ENCODE data around the gene CA12. TPM values are rescaled to one million over a fixed set of nuclear protein-coding genes. Genes with fewer than 3 reads are reported as not detected.

The CA12 gene
- total and polyA plus RNA-seq, 10 of the 15 experiments (the other 5 are each of a cell fraction or from before 2014, with no cell fraction given) = 0.03 to 0.10 TPM; not detected in 8

DNA sequence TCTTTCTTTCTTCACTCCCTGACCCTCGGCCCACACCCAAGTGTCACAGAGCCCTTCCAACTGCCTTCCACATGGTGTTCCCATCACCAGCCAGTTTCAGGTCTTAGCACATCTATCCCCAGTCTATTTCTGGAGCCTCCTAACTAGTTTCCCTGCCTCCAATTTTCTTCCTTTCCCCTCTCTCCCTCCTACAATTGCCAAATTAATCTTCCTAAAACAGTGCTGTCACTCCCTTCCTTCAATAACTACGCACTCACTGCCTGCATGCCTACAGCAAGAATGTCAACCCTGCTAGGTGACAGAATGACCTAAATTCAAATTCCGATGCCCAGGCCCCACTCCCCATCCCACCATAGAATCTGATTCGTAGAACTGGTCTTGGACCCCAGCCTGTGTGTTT, 36.1 kb upstream of the CA12 start:
- no peaks in the 10 kb centered on the region for H3K79me2 ChIP-seq (ENCODE audit: control insufficient read depth, insufficient read depth, low read length)
- H3K4me3 ChIP-seq = no peak overlapping the region
- no peaks in the 10 kb centered on the region for H3K4me1 ChIP-seq (ENCODE audit: control insufficient read depth, insufficient read depth, low read length)
- no peaks in the 10 kb centered on the region for H3K27me3 ChIP-seq (replicated peaks in 1 of 2; ENCODE audit: control insufficient read depth in 2 of 2, insufficient read depth in 2 of 2, low read length in 1 of 2)
- no peaks in the 10 kb centered on the region for H3K36me3 ChIP-seq (ENCODE audit: control insufficient read depth in 2 of 2, insufficient read depth in 2 of 2, low read length in 1 of 2)
- in situ Hi-C loops (cut with MboI) = no loop called here
- SMC1A ChIA-PET (ENCODE audit: uncharacterized antibody, unreplicated experiment) = no interaction called here
- no peak for ATAC-seq
- no peak for FAIRE-seq
- 74% methylated on average over 4 of the region's 4 CpGs for WGBS (ENCODE audit: insufficient coverage, insufficient replicate concordance, low lambda C conversion rate, missing lambda C conversion rate)
- no peaks in the 10 kb centered on the region for H3K9me3 ChIP-seq (replicated peaks; ENCODE audit: control insufficient read depth, insufficient read depth, low read length)
- POLR2A ChIA-PET = no interaction called here
- H3K27ac ChIP-seq (ENCODE audit: control insufficient read depth, insufficient read depth) = no peak overlapping the region
- no peak overlapping the region for H3K9ac ChIP-seq (ENCODE audit: control insufficient read depth, insufficient read depth, low read length)
- CTCF ChIA-PET = no interaction called here
- RAD21 ChIA-PET (ENCODE audit: unreplicated experiment) = no interaction called here
- intact Hi-C loops (cut with micrococcal nuclease; ENCODE audit: unreplicated experiment) = no loop called here
- BruUV-seq (replicated peaks) = no TSS peak
- no peak overlapping the region for H3K4me2 ChIP-seq (ENCODE audit: control insufficient read depth, insufficient read depth)
- H2AFZ ChIP-seq (ENCODE audit: control insufficient read depth, low read depth, low read length) = no peak overlapping the region
- no peaks in the 10 kb centered on the region for H4K20me1 ChIP-seq (ENCODE audit: control insufficient read depth, insufficient read depth)
- DNase-seq (ENCODE audit: low read depth, low spot score) = no peak
- TF ChIP-seq, protein P1, sequence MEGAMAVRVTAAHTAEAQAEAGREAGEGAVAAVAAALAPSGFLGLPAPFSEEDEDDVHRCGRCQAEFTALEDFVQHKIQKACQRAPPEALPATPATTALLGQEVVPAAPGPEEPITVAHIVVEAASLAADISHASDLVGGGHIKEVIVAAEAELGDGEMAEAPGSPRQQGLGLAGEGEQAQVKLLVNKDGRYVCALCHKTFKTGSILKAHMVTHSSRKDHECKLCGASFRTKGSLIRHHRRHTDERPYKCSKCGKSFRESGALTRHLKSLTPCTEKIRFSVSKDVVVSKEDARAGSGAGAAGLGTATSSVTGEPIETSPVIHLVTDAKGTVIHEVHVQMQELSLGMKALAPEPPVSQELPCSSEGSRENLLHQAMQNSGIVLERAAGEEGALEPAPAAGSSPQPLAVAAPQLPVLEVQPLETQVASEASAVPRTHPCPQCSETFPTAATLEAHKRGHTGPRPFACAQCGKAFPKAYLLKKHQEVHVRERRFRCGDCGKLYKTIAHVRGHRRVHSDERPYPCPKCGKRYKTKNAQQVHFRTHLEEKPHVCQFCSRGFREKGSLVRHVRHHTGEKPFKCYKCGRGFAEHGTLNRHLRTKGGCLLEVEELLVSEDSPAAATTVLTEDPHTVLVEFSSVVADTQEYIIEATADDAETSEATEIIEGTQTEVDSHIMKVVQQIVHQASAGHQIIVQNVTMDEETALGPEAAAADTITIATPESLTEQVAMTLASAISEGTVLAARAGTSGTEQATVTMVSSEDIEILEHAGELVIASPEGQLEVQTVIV (IDR thresholded peaks at IDR 0.05; ENCODE audit: borderline replicate concordance, partially characterized antibody) = no peak
- no peak for TF ChIP-seq JUNB (IDR thresholded peaks at IDR 0.05)
- TF ChIP-seq ZNF217 (IDR thresholded peaks at IDR 0.05) = no peak
- no peak for TF ChIP-seq ASH2L (IDR thresholded peaks at IDR 0.05; ENCODE audit: borderline replicate concordance, low read depth)
- TF ChIP-seq, protein P2, sequence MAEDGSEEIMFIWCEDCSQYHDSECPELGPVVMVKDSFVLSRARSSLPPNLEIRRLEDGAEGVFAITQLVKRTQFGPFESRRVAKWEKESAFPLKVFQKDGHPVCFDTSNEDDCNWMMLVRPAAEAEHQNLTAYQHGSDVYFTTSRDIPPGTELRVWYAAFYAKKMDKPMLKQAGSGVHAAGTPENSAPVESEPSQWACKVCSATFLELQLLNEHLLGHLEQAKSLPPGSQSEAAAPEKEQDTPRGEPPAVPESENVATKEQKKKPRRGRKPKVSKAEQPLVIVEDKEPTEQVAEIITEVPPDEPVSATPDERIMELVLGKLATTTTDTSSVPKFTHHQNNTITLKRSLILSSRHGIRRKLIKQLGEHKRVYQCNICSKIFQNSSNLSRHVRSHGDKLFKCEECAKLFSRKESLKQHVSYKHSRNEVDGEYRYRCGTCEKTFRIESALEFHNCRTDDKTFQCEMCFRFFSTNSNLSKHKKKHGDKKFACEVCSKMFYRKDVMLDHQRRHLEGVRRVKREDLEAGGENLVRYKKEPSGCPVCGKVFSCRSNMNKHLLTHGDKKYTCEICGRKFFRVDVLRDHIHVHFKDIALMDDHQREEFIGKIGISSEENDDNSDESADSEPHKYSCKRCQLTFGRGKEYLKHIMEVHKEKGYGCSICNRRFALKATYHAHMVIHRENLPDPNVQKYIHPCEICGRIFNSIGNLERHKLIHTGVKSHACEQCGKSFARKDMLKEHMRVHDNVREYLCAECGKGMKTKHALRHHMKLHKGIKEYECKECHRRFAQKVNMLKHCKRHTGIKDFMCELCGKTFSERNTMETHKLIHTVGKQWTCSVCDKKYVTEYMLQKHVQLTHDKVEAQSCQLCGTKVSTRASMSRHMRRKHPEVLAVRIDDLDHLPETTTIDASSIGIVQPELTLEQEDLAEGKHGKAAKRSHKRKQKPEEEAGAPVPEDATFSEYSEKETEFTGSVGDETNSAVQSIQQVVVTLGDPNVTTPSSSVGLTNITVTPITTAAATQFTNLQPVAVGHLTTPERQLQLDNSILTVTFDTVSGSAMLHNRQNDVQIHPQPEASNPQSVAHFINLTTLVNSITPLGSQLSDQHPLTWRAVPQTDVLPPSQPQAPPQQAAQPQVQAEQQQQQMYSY (CRISPR knock-in tag; IDR thresholded peaks at IDR 0.05) = no peak
- TF ChIP-seq ZNF207 (IDR thresholded peaks at IDR 0.05; ENCODE audit: borderline replicate concordance) = no peak
- no peak for TF ChIP-seq STAT3 (IDR thresholded peaks at IDR 0.05; ENCODE audit: low read depth, low read length)
- TF ChIP-seq MEF2A (IDR thresholded peaks at IDR 0.05; ENCODE audit: insufficient read depth, low read depth, low read length) = no peak
- TF ChIP-seq ZSCAN29 (IDR thresholded peaks at IDR 0.05) = no peak
- TF ChIP-seq, protein P3, sequence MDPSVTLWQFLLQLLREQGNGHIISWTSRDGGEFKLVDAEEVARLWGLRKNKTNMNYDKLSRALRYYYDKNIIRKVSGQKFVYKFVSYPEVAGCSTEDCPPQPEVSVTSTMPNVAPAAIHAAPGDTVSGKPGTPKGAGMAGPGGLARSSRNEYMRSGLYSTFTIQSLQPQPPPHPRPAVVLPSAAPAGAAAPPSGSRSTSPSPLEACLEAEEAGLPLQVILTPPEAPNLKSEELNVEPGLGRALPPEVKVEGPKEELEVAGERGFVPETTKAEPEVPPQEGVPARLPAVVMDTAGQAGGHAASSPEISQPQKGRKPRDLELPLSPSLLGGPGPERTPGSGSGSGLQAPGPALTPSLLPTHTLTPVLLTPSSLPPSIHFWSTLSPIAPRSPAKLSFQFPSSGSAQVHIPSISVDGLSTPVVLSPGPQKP (IDR thresholded peaks at IDR 0.05; ENCODE audit: low read depth, low read length) = no peak
- TF ChIP-seq, protein P4, sequence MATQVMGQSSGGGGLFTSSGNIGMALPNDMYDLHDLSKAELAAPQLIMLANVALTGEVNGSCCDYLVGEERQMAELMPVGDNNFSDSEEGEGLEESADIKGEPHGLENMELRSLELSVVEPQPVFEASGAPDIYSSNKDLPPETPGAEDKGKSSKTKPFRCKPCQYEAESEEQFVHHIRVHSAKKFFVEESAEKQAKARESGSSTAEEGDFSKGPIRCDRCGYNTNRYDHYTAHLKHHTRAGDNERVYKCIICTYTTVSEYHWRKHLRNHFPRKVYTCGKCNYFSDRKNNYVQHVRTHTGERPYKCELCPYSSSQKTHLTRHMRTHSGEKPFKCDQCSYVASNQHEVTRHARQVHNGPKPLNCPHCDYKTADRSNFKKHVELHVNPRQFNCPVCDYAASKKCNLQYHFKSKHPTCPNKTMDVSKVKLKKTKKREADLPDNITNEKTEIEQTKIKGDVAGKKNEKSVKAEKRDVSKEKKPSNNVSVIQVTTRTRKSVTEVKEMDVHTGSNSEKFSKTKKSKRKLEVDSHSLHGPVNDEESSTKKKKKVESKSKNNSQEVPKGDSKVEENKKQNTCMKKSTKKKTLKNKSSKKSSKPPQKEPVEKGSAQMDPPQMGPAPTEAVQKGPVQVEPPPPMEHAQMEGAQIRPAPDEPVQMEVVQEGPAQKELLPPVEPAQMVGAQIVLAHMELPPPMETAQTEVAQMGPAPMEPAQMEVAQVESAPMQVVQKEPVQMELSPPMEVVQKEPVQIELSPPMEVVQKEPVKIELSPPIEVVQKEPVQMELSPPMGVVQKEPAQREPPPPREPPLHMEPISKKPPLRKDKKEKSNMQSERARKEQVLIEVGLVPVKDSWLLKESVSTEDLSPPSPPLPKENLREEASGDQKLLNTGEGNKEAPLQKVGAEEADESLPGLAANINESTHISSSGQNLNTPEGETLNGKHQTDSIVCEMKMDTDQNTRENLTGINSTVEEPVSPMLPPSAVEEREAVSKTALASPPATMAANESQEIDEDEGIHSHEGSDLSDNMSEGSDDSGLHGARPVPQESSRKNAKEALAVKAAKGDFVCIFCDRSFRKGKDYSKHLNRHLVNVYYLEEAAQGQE (IDR thresholded peaks at IDR 0.05; ENCODE audit: low read depth, low read length) = no peak
- TF ChIP-seq HCFC1 (IDR thresholded peaks at IDR 0.05; ENCODE audit: low read length) = no peak
- no peak for TF ChIP-seq EZH2 (IDR thresholded peaks at IDR 0.05; ENCODE audit: borderline replicate concordance, control insufficient read depth, low read depth, low read length)
- no peak for TF ChIP-seq TBL1XR1 (IDR thresholded peaks at IDR 0.05; ENCODE audit: low read depth, low read length)
- no peak for TF ChIP-seq ESRRA (IDR thresholded peaks at IDR 0.05; ENCODE audit: low read length)
